HEK293 (cell line): Measurements from ENCODE around the gene KRTAP1-1.

Experiments
- ATF2 ChIP-seq: fragments of 450-650 bp; formaldehyde crosslinking; IDR thresholded peaks from 2 replicates; pipeline ENCODE4 v1.5.1; 2016; ENCODE audit warnings: missing biosample characterization, missing genetic modification characterization, low read depth
- ZBTB11 ChIP-seq: fragments of 450-650 bp; formaldehyde crosslinking; conservative IDR thresholded peaks from 2 replicates; pipeline ENCODE4 v1.5.1; 2016; ENCODE audit warnings: low read depth, missing biosample characterization, missing genetic modification characterization
- ZBTB21 ChIP-seq: fragments of 450-650 bp; formaldehyde crosslinking; IDR thresholded peaks from 2 replicates; pipeline ENCODE4 v1.5.1; 2017; ENCODE audit warnings: missing biosample characterization, missing genetic modification characterization
- ZNF114 ChIP-seq: fragments of 450-650 bp; formaldehyde crosslinking; IDR thresholded peaks from 2 replicates; pipeline ENCODE4 v1.5.0; 2017; ENCODE audit warnings: missing biosample characterization, missing genetic modification characterization
- ZNF530 ChIP-seq: fragments of 450-650 bp; formaldehyde crosslinking; IDR thresholded peaks from 2 replicates; pipeline ENCODE4 v1.5.1; 2016; ENCODE audit warnings: low read depth, missing biosample characterization, missing genetic modification characterization
- ZNF776 ChIP-seq: fragments of 450-650 bp; formaldehyde crosslinking; IDR thresholded peaks from 2 replicates; pipeline ENCODE4 v1.5.0; 2017; ENCODE audit warnings: missing biosample characterization, missing genetic modification characterization, borderline replicate concordance
- ZNF830 ChIP-seq: fragments of 450-650 bp; IDR thresholded peaks from 2 replicates; pipeline ENCODE4 v1.5.0; 2018; ENCODE audit warnings: missing biosample characterization, missing genetic modification characterization, low read depth, mild to moderate bottlenecking, moderate library complexity
- TF ChIP-seq, protein P1 (sequence below): fragments of 450-650 bp; formaldehyde crosslinking; IDR thresholded peaks from 2 replicates; pipeline ENCODE4 v1.5.1; 2016; ENCODE audit warnings: missing biosample characterization, missing genetic modification characterization
- TF ChIP-seq, protein P2 (sequence below): sonication (generic); formaldehyde crosslinking; IDR thresholded peaks from 2 replicates; pipeline ENCODE4 v1.8.1; 2022; ENCODE audit warnings: mild to moderate bottlenecking, moderate library complexity, missing genetic modification reagents
- TF ChIP-seq, protein P3 (sequence below): fragments of 450-650 bp; formaldehyde crosslinking; IDR thresholded peaks from 2 replicates; pipeline ENCODE4 v1.5.1; 2016; ENCODE audit warnings: missing biosample characterization, missing genetic modification characterization

GRCh38 chr17:41024697-41025096, 16.6 kb downstream of the KRTAP1-1 start:
- TF ChIP-seq, protein P1, sequence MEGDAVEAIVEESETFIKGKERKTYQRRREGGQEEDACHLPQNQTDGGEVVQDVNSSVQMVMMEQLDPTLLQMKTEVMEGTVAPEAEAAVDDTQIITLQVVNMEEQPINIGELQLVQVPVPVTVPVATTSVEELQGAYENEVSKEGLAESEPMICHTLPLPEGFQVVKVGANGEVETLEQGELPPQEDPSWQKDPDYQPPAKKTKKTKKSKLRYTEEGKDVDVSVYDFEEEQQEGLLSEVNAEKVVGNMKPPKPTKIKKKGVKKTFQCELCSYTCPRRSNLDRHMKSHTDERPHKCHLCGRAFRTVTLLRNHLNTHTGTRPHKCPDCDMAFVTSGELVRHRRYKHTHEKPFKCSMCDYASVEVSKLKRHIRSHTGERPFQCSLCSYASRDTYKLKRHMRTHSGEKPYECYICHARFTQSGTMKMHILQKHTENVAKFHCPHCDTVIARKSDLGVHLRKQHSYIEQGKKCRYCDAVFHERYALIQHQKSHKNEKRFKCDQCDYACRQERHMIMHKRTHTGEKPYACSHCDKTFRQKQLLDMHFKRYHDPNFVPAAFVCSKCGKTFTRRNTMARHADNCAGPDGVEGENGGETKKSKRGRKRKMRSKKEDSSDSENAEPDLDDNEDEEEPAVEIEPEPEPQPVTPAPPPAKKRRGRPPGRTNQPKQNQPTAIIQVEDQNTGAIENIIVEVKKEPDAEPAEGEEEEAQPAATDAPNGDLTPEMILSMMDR (tag by site-specific recombination): no peak
- TF ChIP-seq ZNF830 (tag by site-specific recombination) (no peak), ZNF530 (no peak), ATF2 (no peak), ZNF776 (tag by site-specific recombination) (no peak), ZBTB11 (tag by site-specific recombination) (no peak), ZBTB21 (tag by site-specific recombination) (no peak), ZNF114 (tag by site-specific recombination) (no peak)
- TF ChIP-seq, protein P2, sequence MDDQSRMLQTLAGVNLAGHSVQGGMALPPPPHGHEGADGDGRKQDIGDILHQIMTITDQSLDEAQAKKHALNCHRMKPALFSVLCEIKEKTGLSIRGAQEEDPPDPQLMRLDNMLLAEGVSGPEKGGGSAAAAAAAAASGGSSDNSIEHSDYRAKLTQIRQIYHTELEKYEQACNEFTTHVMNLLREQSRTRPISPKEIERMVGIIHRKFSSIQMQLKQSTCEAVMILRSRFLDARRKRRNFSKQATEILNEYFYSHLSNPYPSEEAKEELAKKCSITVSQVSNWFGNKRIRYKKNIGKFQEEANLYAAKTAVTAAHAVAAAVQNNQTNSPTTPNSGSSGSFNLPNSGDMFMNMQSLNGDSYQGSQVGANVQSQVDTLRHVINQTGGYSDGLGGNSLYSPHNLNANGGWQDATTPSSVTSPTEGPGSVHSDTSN: no peak
- TF ChIP-seq, protein P3, sequence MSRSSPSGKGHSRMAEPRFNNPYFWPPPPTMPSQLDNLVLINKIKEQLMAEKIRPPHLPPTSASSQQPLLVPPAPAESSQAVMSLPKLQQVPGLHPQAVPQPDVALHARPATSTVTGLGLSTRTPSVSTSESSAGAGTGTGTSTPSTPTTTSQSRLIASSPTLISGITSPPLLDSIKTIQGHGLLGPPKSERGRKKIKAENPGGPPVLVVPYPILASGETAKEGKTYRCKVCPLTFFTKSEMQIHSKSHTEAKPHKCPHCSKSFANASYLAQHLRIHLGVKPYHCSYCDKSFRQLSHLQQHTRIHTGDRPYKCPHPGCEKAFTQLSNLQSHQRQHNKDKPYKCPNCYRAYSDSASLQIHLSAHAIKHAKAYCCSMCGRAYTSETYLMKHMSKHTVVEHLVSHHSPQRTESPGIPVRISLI (tag by site-specific recombination): no peak
